ENCODE measurements around the gene GABRB1. TPM values are rescaled to one million over a fixed set of nuclear protein-coding genes. Genes with fewer than 3 reads are reported as not detected.

GABRB1 gene
- total and polyA plus RNA-seq, 2 donors (not counting 1 experiment from before 2014, with no cell fraction given) = not detected

GRCh38 chr4:47313384-47313783 is 282.0 kb downstream of the GABRB1 start:
- Histone ChIP-seq H3K9me3 (ENCODE audit: control extremely low read depth in 1 of 3, control insufficient read depth in 2 of 3, insufficient read depth in 1 of 3, low read length in 2 of 3) (no peaks in the 10 kb centered on the region), H4K20me1 (ENCODE audit: control insufficient read depth, insufficient read depth, low read length, poor library complexity, severe bottlenecking) (no peaks in the 10 kb centered on the region), H3K36me3 (replicated peaks in 1 of 2; ENCODE audit: control extremely low read depth in 1 of 2, control insufficient read depth in 1 of 2, extremely low read depth in 1 of 2, insufficient read depth in 2 of 2, low read length in 1 of 2) (no peaks in the 10 kb centered on the region), H3K27ac (ENCODE audit: low read length in 2 of 2) (no peak overlapping the region), H3K4me2 (replicated peaks; ENCODE audit: low read depth, low read length, poor library complexity, severe bottlenecking) (no peak overlapping the region), H3K4me3 (ENCODE audit: control extremely low read depth in 1 of 5, extremely low read depth in 1 of 5, insufficient read depth in 1 of 5, low read depth in 2 of 5, low read length in 4 of 5) (no peak overlapping the region), H3K79me2 (ENCODE audit: control insufficient read depth, insufficient read depth, low read length) (no peaks in the 10 kb centered on the region), H2AFZ (ENCODE audit: insufficient read depth, low read depth, low read length, poor library complexity, severe bottlenecking) (no peak overlapping the region), H3K9ac (ENCODE audit: low read length) (no peak overlapping the region), H3K4me1 (ENCODE audit: control insufficient read depth in 2 of 2, insufficient read depth in 2 of 2, low read length in 2 of 2) (no peaks in the 10 kb centered on the region), H3K27me3 (replicated peaks in 1 of 4; ENCODE audit: control extremely low read depth in 1 of 4, control insufficient read depth in 3 of 4, insufficient read depth in 4 of 4, low read length in 3 of 4) (no peaks in the 10 kb centered on the region)
- CTCF ChIA-PET = no interaction called here
- Mint-ChIP-seq H3K27me3 (peaks cover 12% of the 10 kb centered on the region), H3K9me3 (ENCODE audit: insufficient read depth) (no peaks in the 10 kb centered on the region), H3K4me3 (no peak overlapping the region), H3K4me1 (no peaks in the 10 kb centered on the region), H3K27ac (no peak overlapping the region)
- intact Hi-C loops (cut with micrococcal nuclease) = no loop called here
- POLR2A ChIA-PET = no interaction called here
- ATAC-seq (ENCODE audit: low read depth) = no peak
- TF ChIP-seq, protein P1, sequence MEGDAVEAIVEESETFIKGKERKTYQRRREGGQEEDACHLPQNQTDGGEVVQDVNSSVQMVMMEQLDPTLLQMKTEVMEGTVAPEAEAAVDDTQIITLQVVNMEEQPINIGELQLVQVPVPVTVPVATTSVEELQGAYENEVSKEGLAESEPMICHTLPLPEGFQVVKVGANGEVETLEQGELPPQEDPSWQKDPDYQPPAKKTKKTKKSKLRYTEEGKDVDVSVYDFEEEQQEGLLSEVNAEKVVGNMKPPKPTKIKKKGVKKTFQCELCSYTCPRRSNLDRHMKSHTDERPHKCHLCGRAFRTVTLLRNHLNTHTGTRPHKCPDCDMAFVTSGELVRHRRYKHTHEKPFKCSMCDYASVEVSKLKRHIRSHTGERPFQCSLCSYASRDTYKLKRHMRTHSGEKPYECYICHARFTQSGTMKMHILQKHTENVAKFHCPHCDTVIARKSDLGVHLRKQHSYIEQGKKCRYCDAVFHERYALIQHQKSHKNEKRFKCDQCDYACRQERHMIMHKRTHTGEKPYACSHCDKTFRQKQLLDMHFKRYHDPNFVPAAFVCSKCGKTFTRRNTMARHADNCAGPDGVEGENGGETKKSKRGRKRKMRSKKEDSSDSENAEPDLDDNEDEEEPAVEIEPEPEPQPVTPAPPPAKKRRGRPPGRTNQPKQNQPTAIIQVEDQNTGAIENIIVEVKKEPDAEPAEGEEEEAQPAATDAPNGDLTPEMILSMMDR (IDR thresholded peaks at IDR 0.05) = no peak
- no peak for TF ChIP-seq EZH2 (IDR thresholded peaks at IDR 0.05; ENCODE audit: borderline replicate concordance, insufficient read depth, low read depth, low read length, poor library complexity, severe bottlenecking)
- DNase-seq = no peak

GRCh38 chr4:47315346-47315745 is 284.0 kb downstream of the GABRB1 start:
- DNase-seq = no peak
- ChIA-PET CTCF (no interaction called here), POLR2A (no interaction called here)

More at GRCh38 chr4:47315346-47315745, 284.0 kb downstream of the GABRB1 start:
- intact Hi-C loops (cut with micrococcal nuclease) = no loop called here
- Histone ChIP-seq H3K79me2 (ENCODE audit: control insufficient read depth, insufficient read depth, low read length) (no peaks in the 10 kb centered on the region), H3K9ac (ENCODE audit: low read length) (no peak overlapping the region), H3K27me3 (replicated peaks in 1 of 4; ENCODE audit: control extremely low read depth in 1 of 4, control insufficient read depth in 3 of 4, insufficient read depth in 4 of 4, low read length in 3 of 4) (no peaks in the 10 kb centered on the region), H3K4me2 (replicated peaks; ENCODE audit: low read depth, low read length, poor library complexity, severe bottlenecking) (no peak overlapping the region), H3K4me3 (ENCODE audit: control extremely low read depth in 1 of 5, extremely low read depth in 1 of 5, insufficient read depth in 1 of 5, low read depth in 2 of 5, low read length in 4 of 5) (no peak overlapping the region), H3K27ac (ENCODE audit: low read length in 2 of 2) (no peak overlapping the region), H4K20me1 (ENCODE audit: control insufficient read depth, insufficient read depth, low read length, poor library complexity, severe bottlenecking) (no peaks in the 10 kb centered on the region), H3K9me3 (ENCODE audit: control extremely low read depth in 1 of 3, control insufficient read depth in 2 of 3, insufficient read depth in 1 of 3, low read length in 2 of 3) (no peaks in the 10 kb centered on the region), H3K36me3 (replicated peaks in 1 of 2; ENCODE audit: control extremely low read depth in 1 of 2, control insufficient read depth in 1 of 2, extremely low read depth in 1 of 2, insufficient read depth in 2 of 2, low read length in 1 of 2) (no peaks in the 10 kb centered on the region), H3K4me1 (ENCODE audit: control insufficient read depth in 2 of 2, insufficient read depth in 2 of 2, low read length in 2 of 2) (no peaks in the 10 kb centered on the region), H2AFZ (ENCODE audit: insufficient read depth, low read depth, low read length, poor library complexity, severe bottlenecking) (no peak overlapping the region)
- Mint-ChIP-seq H3K4me3 (no peak overlapping the region), H3K27me3 (peaks cover 12% of the 10 kb centered on the region), H3K4me1 (no peaks in the 10 kb centered on the region), H3K9me3 (ENCODE audit: insufficient read depth) (no peaks in the 10 kb centered on the region), H3K27ac (no peak overlapping the region)
- ATAC-seq (ENCODE audit: low read depth) = no peak
- no peak for TF ChIP-seq EZH2 (IDR thresholded peaks at IDR 0.05; ENCODE audit: borderline replicate concordance, insufficient read depth, low read depth, low read length, poor library complexity, severe bottlenecking)
- TF ChIP-seq, protein P1 (IDR thresholded peaks at IDR 0.05) = no peak

Data from B cell (primary cell).